SK-N-SH (cell line): Measurements from ENCODE around the gene MN1. TPM values are rescaled to one million over a fixed set of nuclear protein-coding genes. Genes with fewer than 3 reads are reported as not detected.

ENCODE experiments used
- CTCF ChIA-PET: fragments of 300-600, 350-600 bp; formaldehyde crosslinking; extraction: SDS; loops from one replicate; lab custom pipeline; 2021; lab: Yijun Ruan, JAX
- POLR2A ChIA-PET: fragments of 350-600 bp; sonication (Branson Sonifier 250); formaldehyde crosslinking; extraction: SDS; loops from one replicate; lab custom pipeline; 2020; ENCODE audit warnings: antibody characterized with exemption, inconsistent platforms; lab: Yijun Ruan, JAX
- DNase-seq: peaks from one replicate; pipeline ENCODE4 v3.0.0; 2012
- H2AFZ ChIP-seq: fragments of 200-600 bp; sonication (generic); 2 replicates; pipeline ENCODE4 v1.8.1; 2016; ENCODE audit warnings: antibody characterized with exemption, mild to moderate bottlenecking, low read depth
- H3F3A ChIP-seq: fragments of 200-600 bp; sonication (generic); replicated peaks from 2 replicates; pipeline ENCODE3; 2016; ENCODE audit warnings: antibody characterized with exemption, mild to moderate bottlenecking; ENCODE audit not compliant: insufficient read depth
- H3K27ac ChIP-seq, 2 experiments: fragments of 200-500 bp in 1 of 2; fragments of 200-600 bp in 1 of 2; sonication (Bioruptor generic) in 1 of 2; sonication (generic), shearing (Covaris generic) in 1 of 2; 2 replicates each; pipeline versions ENCODE4 v1.5.1 to v1.6.1; 2014 to 2016; ENCODE audit warnings: low read depth in 2 of 2, inconsistent platforms in 1 of 2, low read length in 1 of 2, mild to moderate bottlenecking in 1 of 2, mixed read lengths in 1 of 2
- H3K27me3 ChIP-seq: fragments of 200-600 bp; sonication (generic), shearing (Covaris generic); 2 replicates; pipeline ENCODE4 v1.6.1; 2016; ENCODE audit warnings: mixed run types; ENCODE audit not compliant: insufficient read depth
- H3K36me3 ChIP-seq, 2 experiments: fragments of 200-500 bp in 1 of 2; fragments of 200-600 bp in 1 of 2; sonication (Bioruptor generic) in 1 of 2; sonication (generic) in 1 of 2; replicated peaks in 1 of 2; 2 replicates each; pipeline versions ENCODE3 to v1.5.1; 2014 to 2016; ENCODE audit warnings: low read length in 1 of 2, mild to moderate bottlenecking in 1 of 2; ENCODE audit not compliant: insufficient read depth in 2 of 2, control insufficient read depth in 1 of 2
- H3K4me1 ChIP-seq, 2 experiments: fragments of 200-500 bp in 1 of 2; fragments of 200-600 bp in 1 of 2; sonication (Bioruptor generic) in 1 of 2; sonication (generic), shearing (Covaris generic) in 1 of 2; 2 replicates each; pipeline versions ENCODE4 v1.5.1 to v1.6.1; 2014 to 2016; ENCODE audit warnings: low read depth in 1 of 2, low read length in 1 of 2, mixed run types in 1 of 2; ENCODE audit not compliant: insufficient read depth in 2 of 2, control insufficient read depth in 1 of 2
- H3K4me2 ChIP-seq: fragments of 200-600 bp; sonication (generic), shearing (Covaris generic); 2 replicates; pipeline ENCODE4 v1.6.1; 2017; ENCODE audit warnings: mixed run types
- H3K4me3 ChIP-seq, 2 experiments: fragments of 200-500 bp in 1 of 2; fragments of 200-600 bp in 1 of 2; sonication (Bioruptor generic) in 1 of 2; sonication (generic), shearing (Covaris generic) in 1 of 2; 2 replicates each; pipeline versions ENCODE4 v1.5.1 to v1.8.1; 2014 to 2016; ENCODE audit warnings: low read depth in 2 of 2, inconsistent platforms in 1 of 2, low read length in 1 of 2, mild to moderate bottlenecking in 1 of 2, mixed read lengths in 1 of 2, moderate library complexity in 1 of 2
- H3K79me2 ChIP-seq: fragments of 200-600 bp; sonication (generic); 2 replicates; pipeline ENCODE4 v1.8.1; 2017; ENCODE audit warnings: mild to moderate bottlenecking; ENCODE audit not compliant: insufficient read depth
- H3K9ac ChIP-seq: fragments of 200-600 bp; sonication (generic); 2 replicates; pipeline ENCODE4 v1.6.1; 2017; ENCODE audit warnings: mixed run types
- H3K9me2 ChIP-seq: fragments of 200-600 bp; sonication (generic); 2 replicates; pipeline ENCODE4 v1.6.1; 2017; ENCODE audit warnings: mixed run types
- H3K9me3 ChIP-seq: fragments of 200-600 bp; sonication (generic); 2 replicates; pipeline ENCODE4 v1.6.1; 2017; ENCODE audit warnings: mixed run types, mild to moderate bottlenecking, moderate library complexity
- H4K20me1 ChIP-seq: fragments of 200-600 bp; sonication (generic); 2 replicates; pipeline ENCODE4 v1.6.1; 2017; ENCODE audit warnings: mild to moderate bottlenecking, mixed run types; ENCODE audit not compliant: insufficient read depth
- CHD2 ChIP-seq: fragments of 150-350 bp; IDR thresholded peaks from 2 replicates; pipeline ENCODE4 v1.6.1; 2018; ENCODE audit warnings: low read length; ENCODE audit not compliant: partially characterized antibody
- FOSL2 ChIP-seq: IDR thresholded peaks from 2 replicates; pipeline ENCODE4 v1.4.0; 2012; ENCODE audit warnings: low read depth, mild to moderate bottlenecking, moderate library complexity, borderline replicate concordance
- FOXM1 ChIP-seq: IDR thresholded peaks from 2 replicates; pipeline ENCODE4 v1.4.0; 2012; ENCODE audit warnings: low read depth, mild to moderate bottlenecking
- MEF2A ChIP-seq: IDR thresholded peaks from 2 replicates; pipeline ENCODE4 v1.4.0; 2012; ENCODE audit warnings: low read depth, borderline replicate concordance
- MXI1 ChIP-seq: IDR thresholded peaks from 2 replicates; pipeline ENCODE4 v1.6.1; 2012; ENCODE audit warnings: mild to moderate bottlenecking, low read depth, low read length, improper control_type of control experiment
- NRF1 ChIP-seq: IDR thresholded peaks from 2 replicates; pipeline ENCODE4 v1.6.1; 2012; ENCODE audit warnings: low read depth, mild to moderate bottlenecking, low read length
- POLR2AphosphoS5 ChIP-seq: IDR thresholded peaks from 2 replicates; pipeline ENCODE4 v1.6.1; 2012; ENCODE audit warnings: low read depth, low read length
- RCOR1 ChIP-seq: fragments of 150-350 bp; IDR thresholded peaks from 2 replicates; pipeline ENCODE4 v1.6.1; 2017; ENCODE audit warnings: antibody characterized with exemption, low read length
- RXRA ChIP-seq: IDR thresholded peaks from 2 replicates; pipeline ENCODE4 v1.4.0; 2012; ENCODE audit warnings: low read depth, mild to moderate bottlenecking, borderline replicate concordance
- SMC3 ChIP-seq: IDR thresholded peaks from 2 replicates; pipeline ENCODE4 v1.6.1; 2012; ENCODE audit warnings: low read depth, low read length, improper control_type of control experiment
- TEAD4 ChIP-seq: IDR thresholded peaks from 2 replicates; pipeline ENCODE4 v1.4.0; 2012; ENCODE audit warnings: mild to moderate bottlenecking, borderline replicate concordance; ENCODE audit not compliant: insufficient read depth
- YY1 ChIP-seq: IDR thresholded peaks from 2 replicates; pipeline ENCODE4 v1.4.0; 2012; ENCODE audit warnings: low read depth, mild to moderate bottlenecking
- WGBS: methylation state at CpG from one replicate; pipeline ENCODE4 v1.1.6; 2017; ENCODE audit warnings: low lambda C conversion rate; 5-methylcytosine and 5-hydroxymethylcytosine counted together
- polyA plus RNA-seq, 3 experiments: library from polyadenylated mRNA; depleted of rRNA; stranded (reverse); fragments of >200 nt; gene quantifications; 2 replicates each; pipeline ENCODE4 v1.2.3, GENCODE V29; 2012
- TF ChIP-seq, protein P1 (sequence below): fragments of 150-350 bp; IDR thresholded peaks from 2 replicates; pipeline ENCODE4 v1.6.1; 2016; ENCODE audit warnings: mild to moderate bottlenecking, low read depth, low read length
- TF ChIP-seq, protein P2 (sequence below): fragments of 200-600 bp; sonication (generic); IDR thresholded peaks from 2 replicates; pipeline ENCODE4 v1.6.1; 2017; ENCODE audit warnings: antibody characterized with exemption, mild to moderate bottlenecking, moderate library complexity
- TF ChIP-seq, protein P3 (sequence below): IDR thresholded peaks from 2 replicates; pipeline ENCODE4; 2012

MN1 gene
- polyA plus RNA-seq, 1 of the 3 experiments (the other 2 are of a cell fraction) = 0.20 TPM

DNA sequence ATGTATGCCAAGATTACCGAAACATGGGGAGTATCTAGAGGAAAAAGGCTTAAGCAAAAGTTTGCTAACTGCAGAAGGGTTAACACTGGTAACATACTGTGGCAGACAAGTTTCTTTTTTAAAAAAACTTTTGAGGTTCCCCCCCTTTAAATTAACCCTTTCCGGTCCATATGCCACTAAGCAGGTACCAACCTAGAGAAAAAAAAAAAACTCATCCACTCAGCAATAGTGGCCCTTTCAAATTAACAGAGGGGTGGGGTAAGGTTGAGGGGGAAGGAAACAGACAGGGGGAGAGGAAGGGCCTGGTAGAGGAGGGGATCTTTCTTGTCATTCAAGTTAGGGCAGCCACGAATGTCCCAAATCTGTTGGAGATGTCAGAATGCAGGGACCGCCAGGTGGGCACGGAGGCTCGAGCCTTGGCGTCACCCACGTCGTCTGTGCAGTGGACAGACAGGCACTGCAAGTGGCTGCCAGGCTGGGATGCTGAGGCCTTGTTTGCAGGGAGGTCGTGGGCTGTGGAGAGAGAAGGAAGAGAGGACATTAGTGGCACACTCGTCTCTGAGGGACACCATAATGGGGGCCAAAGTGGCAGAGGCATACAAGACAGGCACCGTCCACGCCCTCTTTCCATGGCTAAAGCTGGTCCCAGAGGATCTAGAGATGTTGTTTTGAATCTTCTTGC, 50.8 kb downstream of the MN1 start:
- TF ChIP-seq FOSL2 (no peak), POLR2AphosphoS5 (no peak), YY1 (no peak)
- TF ChIP-seq, protein P1, sequence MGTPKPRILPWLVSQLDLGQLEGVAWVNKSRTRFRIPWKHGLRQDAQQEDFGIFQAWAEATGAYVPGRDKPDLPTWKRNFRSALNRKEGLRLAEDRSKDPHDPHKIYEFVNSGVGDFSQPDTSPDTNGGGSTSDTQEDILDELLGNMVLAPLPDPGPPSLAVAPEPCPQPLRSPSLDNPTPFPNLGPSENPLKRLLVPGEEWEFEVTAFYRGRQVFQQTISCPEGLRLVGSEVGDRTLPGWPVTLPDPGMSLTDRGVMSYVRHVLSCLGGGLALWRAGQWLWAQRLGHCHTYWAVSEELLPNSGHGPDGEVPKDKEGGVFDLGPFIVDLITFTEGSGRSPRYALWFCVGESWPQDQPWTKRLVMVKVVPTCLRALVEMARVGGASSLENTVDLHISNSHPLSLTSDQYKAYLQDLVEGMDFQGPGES = no peak
- 75% methylated on average over 12 of the region's 13 CpGs for WGBS
- ChIA-PET CTCF (no interaction called here), POLR2A (no interaction called here)
- Histone ChIP-seq H3K36me3 (no peaks in the 10 kb centered on the region), H2AFZ (no peak overlapping the region), H3K4me1 (peaks cover 7 to 10% of the 10 kb centered on the region in 2 experiments; a peak in 3 of 4 replicates), H3K79me2 (no peaks in the 10 kb centered on the region), H3K9me3 (no peaks in the 10 kb centered on the region), H4K20me1 (no peaks in the 10 kb centered on the region), H3K9ac (no peak overlapping the region), H3K9me2 (no peaks in the 10 kb centered on the region), H3K27me3 (no peaks in the 10 kb centered on the region; the same call in 1 of the 2 replicates), H3K4me2 (no peak overlapping the region), H3F3A (no peaks in the 10 kb centered on the region), H3K27ac (no peak overlapping the region), H3K4me3 (no peak overlapping the region)
- no peak for DNase-seq

DNA sequence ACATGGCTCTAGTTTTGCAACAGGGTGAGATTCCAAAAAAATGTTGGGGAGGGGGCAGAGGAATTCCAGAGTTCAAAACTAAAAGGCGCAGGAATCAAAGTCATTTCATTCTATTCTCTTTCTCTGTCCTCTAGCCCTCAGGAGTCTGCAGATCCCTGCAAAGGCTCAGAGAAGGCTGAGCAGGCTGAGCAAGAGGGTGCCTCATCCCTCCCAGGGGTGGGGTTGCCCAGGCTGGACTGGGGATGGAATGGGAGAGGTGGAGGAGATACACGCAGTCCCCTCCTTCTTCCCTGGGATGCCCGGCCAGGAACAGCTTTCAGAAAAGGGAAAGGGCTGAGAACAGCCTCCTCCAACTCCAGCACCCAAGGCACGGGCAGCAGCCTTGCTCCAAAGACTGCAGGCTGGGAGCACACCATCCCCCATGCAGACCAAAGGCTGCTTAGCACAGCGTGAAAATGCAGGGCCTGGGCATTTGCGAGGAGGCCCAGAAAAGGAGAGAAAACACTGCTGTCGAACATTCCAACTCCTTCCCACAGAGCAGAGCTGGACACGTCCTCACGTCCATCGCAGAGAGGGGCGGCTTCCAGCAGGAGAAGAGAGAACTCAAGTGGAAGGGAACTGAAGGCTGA, 51.8 kb downstream of the MN1 start:
- ChIA-PET CTCF (interaction anchor here (0.6 to 1.6 kb wide), 4 partner anchors 30 to 351 kb away, joined by 3 to 6 read pairs (median 4); no protein-coding TSS in a partner anchor), POLR2A (no interaction called here)
- Histone ChIP-seq H3K9ac (no peak overlapping the region), H3K27me3 (no peaks in the 10 kb centered on the region; the same call in 1 of the 2 replicates), H3K4me2 (no peak overlapping the region), H3K4me1 (peaks cover 7 to 10% of the 10 kb centered on the region in 2 experiments; a peak in 3 of 4 replicates), H3K36me3 (no peaks in the 10 kb centered on the region), H3F3A (no peaks in the 10 kb centered on the region), H3K9me2 (no peaks in the 10 kb centered on the region), H2AFZ (no peak overlapping the region), H3K79me2 (no peaks in the 10 kb centered on the region), H4K20me1 (no peaks in the 10 kb centered on the region), H3K4me3 (no peak overlapping the region), H3K9me3 (no peaks in the 10 kb centered on the region), H3K27ac (no peak overlapping the region)
- 79% methylated on average over 7 of the region's 11 CpGs for whole genome bisulfite sequencing
- TF ChIP-seq SMC3 (no peak), TEAD4 (no peak), NRF1 (no peak), FOXM1 (no peak), MEF2A (no peak), CHD2 (no peak), FOSL2 (no peak), RCOR1 (no peak), MXI1 (no peak), RXRA (no peak)
- TF ChIP-seq, protein P2, sequence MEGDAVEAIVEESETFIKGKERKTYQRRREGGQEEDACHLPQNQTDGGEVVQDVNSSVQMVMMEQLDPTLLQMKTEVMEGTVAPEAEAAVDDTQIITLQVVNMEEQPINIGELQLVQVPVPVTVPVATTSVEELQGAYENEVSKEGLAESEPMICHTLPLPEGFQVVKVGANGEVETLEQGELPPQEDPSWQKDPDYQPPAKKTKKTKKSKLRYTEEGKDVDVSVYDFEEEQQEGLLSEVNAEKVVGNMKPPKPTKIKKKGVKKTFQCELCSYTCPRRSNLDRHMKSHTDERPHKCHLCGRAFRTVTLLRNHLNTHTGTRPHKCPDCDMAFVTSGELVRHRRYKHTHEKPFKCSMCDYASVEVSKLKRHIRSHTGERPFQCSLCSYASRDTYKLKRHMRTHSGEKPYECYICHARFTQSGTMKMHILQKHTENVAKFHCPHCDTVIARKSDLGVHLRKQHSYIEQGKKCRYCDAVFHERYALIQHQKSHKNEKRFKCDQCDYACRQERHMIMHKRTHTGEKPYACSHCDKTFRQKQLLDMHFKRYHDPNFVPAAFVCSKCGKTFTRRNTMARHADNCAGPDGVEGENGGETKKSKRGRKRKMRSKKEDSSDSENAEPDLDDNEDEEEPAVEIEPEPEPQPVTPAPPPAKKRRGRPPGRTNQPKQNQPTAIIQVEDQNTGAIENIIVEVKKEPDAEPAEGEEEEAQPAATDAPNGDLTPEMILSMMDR = no peak
- TF ChIP-seq, protein P3, sequence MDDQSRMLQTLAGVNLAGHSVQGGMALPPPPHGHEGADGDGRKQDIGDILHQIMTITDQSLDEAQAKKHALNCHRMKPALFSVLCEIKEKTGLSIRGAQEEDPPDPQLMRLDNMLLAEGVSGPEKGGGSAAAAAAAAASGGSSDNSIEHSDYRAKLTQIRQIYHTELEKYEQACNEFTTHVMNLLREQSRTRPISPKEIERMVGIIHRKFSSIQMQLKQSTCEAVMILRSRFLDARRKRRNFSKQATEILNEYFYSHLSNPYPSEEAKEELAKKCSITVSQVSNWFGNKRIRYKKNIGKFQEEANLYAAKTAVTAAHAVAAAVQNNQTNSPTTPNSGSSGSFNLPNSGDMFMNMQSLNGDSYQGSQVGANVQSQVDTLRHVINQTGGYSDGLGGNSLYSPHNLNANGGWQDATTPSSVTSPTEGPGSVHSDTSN = no peak
- no peak for DNase-seq
